HepG2 (cell line): Measurements from ENCODE around the gene FBLL1. TPM values are rescaled to one million over a fixed set of nuclear protein-coding genes. Genes with fewer than 3 reads are reported as not detected.

Experiments
- CBFB ChIP-seq: sonication (generic); formaldehyde crosslinking; IDR thresholded peaks from 2 replicates; pipeline ENCODE4 v1.4.0; 2020; ENCODE audit warnings: missing genetic modification reagents
- CREB1 ChIP-seq, 2 experiments: fragments of 450-650 bp in 1 of 2; IDR thresholded peaks; 2 replicates each; pipeline ENCODE4 v1.6.1; 2016 to 2017; ENCODE audit warnings: control low read depth in 1 of 2, mild to moderate bottlenecking in 1 of 2, missing compliant biosample characterization in 1 of 2, missing genetic modification characterization in 1 of 2
- FOXK2 ChIP-seq: fragments of 450-650 bp; IDR thresholded peaks from 2 replicates; pipeline ENCODE4 v1.6.1; 2016
- HCFC1 ChIP-seq: fragments of 150-350 bp; IDR thresholded peaks from 2 replicates; pipeline ENCODE4 v1.6.1; 2014; ENCODE audit warnings: low read depth, low read length
- HDAC2 ChIP-seq: sonication (generic); formaldehyde crosslinking; IDR thresholded peaks from 2 replicates; pipeline ENCODE4 v1.4.0; 2020; ENCODE audit warnings: missing genetic modification reagents
- HMGA1 ChIP-seq: sonication (generic); formaldehyde crosslinking; conservative IDR thresholded peaks from 2 replicates; pipeline ENCODE4 v1.4.0; 2020; ENCODE audit warnings: missing genetic modification reagents
- MED1 ChIP-seq: sonication (generic); formaldehyde crosslinking; IDR thresholded peaks from 2 replicates; pipeline ENCODE4 v1.4.0; 2020; ENCODE audit warnings: missing genetic modification reagents
- NFE2L2 ChIP-seq: fragments of 150-350 bp; IDR thresholded peaks from 2 replicates; pipeline ENCODE4 v1.6.1; 2014; ENCODE audit warnings: low read length
- NFIC ChIP-seq: IDR thresholded peaks from 2 replicates; pipeline ENCODE4 v1.6.1; 2012; ENCODE audit warnings: mild to moderate bottlenecking, low read length, inconsistent platforms
- NR2F1 ChIP-seq, 2 experiments: fragments of 450-650 bp in 1 of 2; formaldehyde crosslinking in 1 of 2; IDR thresholded peaks; 2 replicates each; pipeline versions ENCODE4 v1.5.0 to v1.6.1; 2016 to 2020; ENCODE audit warnings: mild to moderate bottlenecking in 1 of 2, missing compliant biosample characterization in 1 of 2, missing genetic modification reagents in 1 of 2, moderate library complexity in 1 of 2
- RARA ChIP-seq: IDR thresholded peaks from 2 replicates; pipeline ENCODE4 v1.6.1; 2016; ENCODE audit warnings: missing genetic modification reagents, missing compliant biosample characterization
- RELA ChIP-seq: sonication (generic); formaldehyde crosslinking; IDR thresholded peaks from 2 replicates; pipeline ENCODE4 v1.4.0; 2020; ENCODE audit warnings: missing genetic modification reagents
- SMARCE1 ChIP-seq: fragments of 450-650 bp; IDR thresholded peaks from 2 replicates; pipeline ENCODE4 v1.6.1; 2017; ENCODE audit warnings: borderline replicate concordance
- SNAI1 ChIP-seq: sonication (generic); formaldehyde crosslinking; IDR thresholded peaks from 2 replicates; pipeline ENCODE4 v1.5.0; 2020; ENCODE audit warnings: mild to moderate bottlenecking, missing genetic modification reagents, borderline replicate concordance
- SOX6 ChIP-seq, 2 experiments: fragments of 450-650 bp in 1 of 2; sonication (generic) in 1 of 2; formaldehyde crosslinking in 1 of 2; IDR thresholded peaks; 2 replicates each; pipeline versions ENCODE4 v1.4.0 to v1.6.1; 2017 to 2020; ENCODE audit warnings: antibody characterized with exemption in 1 of 2, mild to moderate bottlenecking in 1 of 2, missing genetic modification reagents in 1 of 2
- ZBTB39 ChIP-seq: sonication (generic); formaldehyde crosslinking; IDR thresholded peaks from 2 replicates; pipeline ENCODE4 v1.5.0; 2020; ENCODE audit warnings: missing genetic modification reagents
- ZKSCAN8 ChIP-seq: IDR thresholded peaks from 2 replicates; pipeline ENCODE4 v1.6.1; 2016; ENCODE audit warnings: borderline replicate concordance, missing genetic modification reagents, missing compliant biosample characterization
- ZNF264 ChIP-seq: sonication (generic); formaldehyde crosslinking; IDR thresholded peaks from 2 replicates; pipeline ENCODE4 v1.4.0; 2020; ENCODE audit warnings: missing genetic modification reagents
- ZNF558 ChIP-seq: sonication (generic); formaldehyde crosslinking; IDR thresholded peaks from 2 replicates; pipeline ENCODE4 v1.9.0; 2022; ENCODE audit warnings: mild to moderate bottlenecking, missing genetic modification reagents, borderline replicate concordance
- ZNF598 ChIP-seq: sonication (generic); formaldehyde crosslinking; IDR thresholded peaks from 2 replicates; pipeline ENCODE4 v1.5.1; 2020; ENCODE audit warnings: mild to moderate bottlenecking, missing genetic modification reagents, borderline replicate concordance
- ZNF780A ChIP-seq: sonication (generic); formaldehyde crosslinking; IDR thresholded peaks from 2 replicates; pipeline ENCODE4 v1.8.0; 2022; ENCODE audit warnings: mild to moderate bottlenecking, missing genetic modification reagents, moderate library complexity
- ZSCAN29 ChIP-seq: sonication (generic); formaldehyde crosslinking; conservative IDR thresholded peaks from 2 replicates; pipeline ENCODE4 v1.4.0; 2020; ENCODE audit warnings: mild to moderate bottlenecking, missing genetic modification reagents
- ZZZ3 ChIP-seq: sonication (generic); formaldehyde crosslinking; IDR thresholded peaks from 2 replicates; pipeline ENCODE4 v1.4.0; 2020; ENCODE audit warnings: missing genetic modification reagents, mild to moderate bottlenecking, borderline replicate concordance
- polyA plus RNA-seq, 8 experiments: library from polyadenylated mRNA; depleted of rRNA in 3 of 8; stranded (reverse) in 7 of 8; unstranded in 1 of 8; fragments of >200 nt; fragmentation: Illumina TruSeq in 4 of 8; extraction: Trizol in 4 of 8; gene quantifications; 2 replicates each; pipeline versions ENCODE4 v1.2.1 to v1.2.3, GENCODE V29; 2011 to 2016; ENCODE audit warnings: low read depth in 4 of 8, missing spikeins in 1 of 8, mixed read lengths in 1 of 8; ENCODE audit not compliant: insufficient read depth in 1 of 8
- total RNA-seq, 5 experiments: library from RNA; depleted of rRNA; stranded (reverse); fragments of >200 nt; fragmentation: Illumina TruSeq; extraction: Trizol; gene quantifications; 2 replicates each; pipeline ENCODE4 v1.2.3, GENCODE V29; 2016; ENCODE audit warnings: low read depth in 1 of 5
- TF ChIP-seq, protein P1 (sequence below): sonication (generic); formaldehyde crosslinking; IDR thresholded peaks from 2 replicates; pipeline ENCODE4 v1.4.0; 2020; ENCODE audit warnings: missing genetic modification reagents, mild to moderate bottlenecking, borderline replicate concordance
- TF ChIP-seq, protein P2 (sequence below): sonication (generic); formaldehyde crosslinking; IDR thresholded peaks from 2 replicates; pipeline ENCODE4 v1.8.0; 2023; ENCODE audit warnings: mild to moderate bottlenecking, missing genetic modification reagents

FBLL1 gene
- total and polyA plus RNA-seq, 2 of the 13 experiments (the other 11 are each of a cell fraction or from before 2014, with no cell fraction given), result 0.17 to 0.18 TPM

DNA sequence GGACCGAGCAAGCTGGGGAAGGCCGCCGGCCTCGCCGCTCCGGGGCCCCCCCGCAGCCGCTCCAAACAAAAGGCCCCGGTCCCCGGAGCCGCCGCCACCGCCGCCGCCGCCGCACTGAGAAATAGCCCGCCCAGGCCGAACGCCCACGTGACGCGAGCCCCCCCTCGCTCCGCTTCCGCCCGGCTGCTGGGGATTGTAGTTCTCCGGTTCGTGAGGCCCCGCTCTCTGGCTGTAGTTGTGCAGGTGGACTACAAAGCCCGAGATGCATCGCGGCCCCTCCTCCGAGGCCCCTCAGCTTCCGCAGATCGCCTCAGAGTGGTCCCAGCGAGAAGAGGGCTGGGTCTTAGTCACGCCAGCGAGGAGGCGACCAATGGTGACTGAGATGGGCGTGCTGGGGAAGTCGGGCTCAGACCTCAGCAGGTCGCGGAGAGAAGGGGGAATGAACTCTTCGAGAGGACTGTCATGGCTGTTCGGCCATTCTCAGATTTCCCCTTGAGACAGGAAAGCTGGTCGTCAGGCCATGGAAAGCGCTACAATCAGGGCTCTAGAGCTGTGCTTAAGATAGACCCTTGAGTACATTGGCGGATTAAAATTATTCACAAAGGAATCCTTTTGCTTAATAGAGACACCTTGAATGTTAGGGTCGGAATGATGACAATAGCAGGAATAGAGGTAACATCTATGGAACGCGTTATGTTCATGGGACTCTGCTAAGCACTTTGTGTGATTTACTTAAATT, 50.6 kb downstream of the FBLL1 start (continued):
- TF ChIP-seq, protein P1, sequence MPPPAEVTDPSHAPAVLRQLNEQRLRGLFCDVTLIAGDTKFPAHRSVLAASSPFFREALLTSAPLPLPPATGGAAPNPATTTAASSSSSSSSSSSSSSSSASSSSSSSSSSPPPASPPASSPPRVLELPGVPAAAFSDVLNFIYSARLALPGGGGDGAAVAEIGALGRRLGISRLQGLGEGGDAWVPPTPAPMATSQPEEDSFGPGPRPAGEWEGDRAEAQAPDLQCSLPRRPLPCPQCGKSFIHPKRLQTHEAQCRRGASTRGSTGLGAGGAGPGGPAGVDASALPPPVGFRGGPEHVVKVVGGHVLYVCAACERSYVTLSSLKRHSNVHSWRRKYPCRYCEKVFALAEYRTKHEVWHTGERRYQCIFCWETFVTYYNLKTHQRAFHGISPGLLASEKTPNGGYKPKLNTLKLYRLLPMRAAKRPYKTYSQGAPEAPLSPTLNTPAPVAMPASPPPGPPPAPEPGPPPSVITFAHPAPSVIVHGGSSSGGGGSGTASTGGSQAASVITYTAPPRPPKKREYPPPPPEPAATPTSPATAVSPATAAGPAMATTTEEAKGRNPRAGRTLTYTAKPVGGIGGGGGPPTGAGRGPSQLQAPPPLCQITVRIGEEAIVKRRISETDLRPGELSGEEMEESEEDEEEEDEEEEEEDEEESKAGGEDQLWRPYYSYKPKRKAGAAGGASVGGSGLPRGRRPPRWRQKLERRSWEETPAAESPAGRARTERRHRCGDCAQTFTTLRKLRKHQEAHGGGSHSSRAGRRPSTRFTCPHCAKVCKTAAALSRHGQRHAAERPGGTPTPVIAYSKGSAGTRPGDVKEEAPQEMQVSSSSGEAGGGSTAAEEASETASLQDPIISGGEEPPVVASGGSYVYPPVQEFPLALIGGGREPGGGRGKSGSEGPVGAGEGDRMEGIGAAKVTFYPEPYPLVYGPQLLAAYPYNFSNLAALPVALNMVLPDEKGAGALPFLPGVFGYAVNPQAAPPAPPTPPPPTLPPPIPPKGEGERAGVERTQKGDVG (CRISPR knock-in tag), result no peak
- TF ChIP-seq ZNF780A (CRISPR knock-in tag) (no peak), RELA (CRISPR knock-in tag) (no peak; the same call in 1 of the 2 replicates), SMARCE1 (no peak), FOXK2 (no peak), ZNF558 (CRISPR knock-in tag) (peak; percentile 74; the same call in 1 of the 2 replicates), NR2F1 (CRISPR knock-in tag; IDR thresholded peaks at IDR 0.05) (no peak), SNAI1 (CRISPR knock-in tag) (no peak), CBFB (CRISPR knock-in tag) (no peak), HCFC1 (peak; percentile 97), HMGA1 (CRISPR knock-in tag) (no peak), MED1 (CRISPR knock-in tag) (peak; percentile 81), NFIC (no peak), ZZZ3 (no peak; the same call in 1 of the 2 replicates), ZSCAN29 (CRISPR knock-in tag) (peak; percentile 64; the same call in 1 of the 2 replicates), ZNF598 (CRISPR knock-in tag) (no peak), RARA (CRISPR knock-in tag) (no peak), SOX6 (IDR thresholded peaks at IDR 0.05) (no peak), SOX6 (CRISPR knock-in tag; IDR thresholded peaks at IDR 0.05) (peak; percentile 67), ZBTB39 (CRISPR knock-in tag) (no peak), CREB1 (IDR thresholded peaks at IDR 0.05) (peak; percentile 74), CREB1 (CRISPR knock-in tag; IDR thresholded peaks at IDR 0.05) (peak; percentile 75), ZKSCAN8 (CRISPR knock-in tag) (no peak; the same call in 1 of the 2 replicates), NFE2L2 (no peak), ZNF264 (CRISPR knock-in tag) (no peak; the same call in 1 of the 2 replicates), HDAC2 (CRISPR knock-in tag) (peak; percentile 59; the same call in 1 of the 2 replicates)
- TF ChIP-seq, protein P2, sequence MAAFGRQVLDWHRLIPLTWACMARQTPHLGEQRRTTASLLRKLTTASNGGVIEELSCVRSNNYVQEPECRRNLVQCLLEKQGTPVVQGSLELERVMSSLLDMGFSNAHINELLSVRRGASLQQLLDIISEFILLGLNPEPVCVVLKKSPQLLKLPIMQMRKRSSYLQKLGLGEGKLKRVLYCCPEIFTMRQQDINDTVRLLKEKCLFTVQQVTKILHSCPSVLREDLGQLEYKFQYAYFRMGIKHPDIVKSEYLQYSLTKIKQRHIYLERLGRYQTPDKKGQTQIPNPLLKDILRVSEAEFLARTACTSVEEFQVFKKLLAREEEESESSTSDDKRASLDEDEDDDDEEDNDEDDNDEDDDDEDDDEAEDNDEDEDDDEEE (CRISPR knock-in tag), result no peak; the same call in 1 of the 2 replicates
